Measurements from ENCODE around the gene ARAP1. TPM values are rescaled to one million over a fixed set of nuclear protein-coding genes. Genes with fewer than 3 reads are reported as not detected.
A peak's percentile ranks its signal among the peaks of the same experiment; 100 is the strongest.

The ARAP1 gene
- 100 to 1,000 TPM in 1 of 3 donors, 10 to 100 TPM in 2; 85.9 to 109 (median 97.0) TPM for total RNA-seq

DNA sequence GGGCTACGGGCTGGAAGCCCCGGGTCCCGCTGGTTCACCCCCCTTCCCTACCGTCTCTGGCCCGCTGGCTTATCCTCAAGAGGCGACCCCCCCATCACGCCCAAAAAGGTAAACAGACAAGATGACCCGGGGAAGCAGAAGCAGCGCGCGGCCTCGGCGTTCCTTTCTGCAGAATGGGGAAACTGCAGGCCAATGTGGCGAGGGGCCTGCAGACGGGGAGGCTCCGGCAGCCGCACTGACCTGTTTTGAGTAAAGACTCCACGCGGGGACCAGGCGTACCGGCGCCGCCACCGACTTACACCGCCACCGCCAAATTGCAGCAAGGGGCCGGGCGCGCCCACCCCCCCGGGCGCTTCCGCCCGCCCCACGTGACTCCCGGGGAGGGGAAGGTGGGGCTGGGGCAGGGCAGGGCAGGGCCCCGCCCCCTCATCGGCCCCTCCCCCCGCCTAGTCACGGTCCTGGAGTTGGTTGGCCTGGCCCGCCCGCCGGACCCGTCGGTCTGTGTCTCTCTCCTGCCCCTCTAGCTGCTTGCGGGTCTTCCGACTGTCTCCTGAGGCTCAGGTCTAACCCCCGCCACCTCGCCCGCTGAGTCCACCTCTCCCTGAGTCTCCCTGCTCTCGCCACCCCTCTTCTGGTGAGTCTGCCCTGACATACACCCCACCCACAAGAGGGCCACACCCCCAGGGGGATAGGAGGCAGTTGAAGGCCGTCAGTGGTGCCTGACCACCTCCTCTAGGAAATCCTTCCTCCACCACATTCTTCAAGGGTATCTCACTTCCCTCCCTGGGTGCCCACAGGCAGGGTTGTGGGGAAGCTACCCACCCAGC, at the start of gene ARAP1:
TSS of gene ARAP1 (minus strand) at position 321 of the 827 bp plus-strand sequence. CDS start 25,280 bp downstream, outside the sequence.
- Histone ChIP-seq H3K4me1 (no peaks in the 10 kb centered on the region), H3K27ac (peak within 1 kb of the TSS; percentile 34 to 77), H3K9me3 (no peaks in the 10 kb centered on the region), H3K36me3 (no peaks in the 10 kb centered on the region), H3K27me3 (no peaks in the 10 kb centered on the region), H3K4me3 (peak within 1 kb of the TSS; percentile 66 to 81 (median 75))
- intact Hi-C loops (cut with DNase I; ENCODE audit: low total_unique reads) = no loop called here
- TF ChIP-seq POLR2AphosphoS5 (IDR thresholded peaks at IDR 0.05) (no peak), POLR2A (IDR thresholded peaks at IDR 0.05) (no peak)
- TF ChIP-seq, protein P1, sequence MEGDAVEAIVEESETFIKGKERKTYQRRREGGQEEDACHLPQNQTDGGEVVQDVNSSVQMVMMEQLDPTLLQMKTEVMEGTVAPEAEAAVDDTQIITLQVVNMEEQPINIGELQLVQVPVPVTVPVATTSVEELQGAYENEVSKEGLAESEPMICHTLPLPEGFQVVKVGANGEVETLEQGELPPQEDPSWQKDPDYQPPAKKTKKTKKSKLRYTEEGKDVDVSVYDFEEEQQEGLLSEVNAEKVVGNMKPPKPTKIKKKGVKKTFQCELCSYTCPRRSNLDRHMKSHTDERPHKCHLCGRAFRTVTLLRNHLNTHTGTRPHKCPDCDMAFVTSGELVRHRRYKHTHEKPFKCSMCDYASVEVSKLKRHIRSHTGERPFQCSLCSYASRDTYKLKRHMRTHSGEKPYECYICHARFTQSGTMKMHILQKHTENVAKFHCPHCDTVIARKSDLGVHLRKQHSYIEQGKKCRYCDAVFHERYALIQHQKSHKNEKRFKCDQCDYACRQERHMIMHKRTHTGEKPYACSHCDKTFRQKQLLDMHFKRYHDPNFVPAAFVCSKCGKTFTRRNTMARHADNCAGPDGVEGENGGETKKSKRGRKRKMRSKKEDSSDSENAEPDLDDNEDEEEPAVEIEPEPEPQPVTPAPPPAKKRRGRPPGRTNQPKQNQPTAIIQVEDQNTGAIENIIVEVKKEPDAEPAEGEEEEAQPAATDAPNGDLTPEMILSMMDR (IDR thresholded peaks at IDR 0.05) = no peak
- DNase-seq (ENCODE audit: low spot score in 2 of 2) = peak; percentile 52 to 65

- intact Hi-C loops (cut with DNase I; ENCODE audit: low total_unique reads) = no loop called here
- H3K36me3 ChIP-seq = no peaks in the 10 kb centered on the region
- peaks cover 0 to 2% of the 10 kb centered on the region in 2 donors for H3K27me3 ChIP-seq
- no peaks in the 10 kb centered on the region for H3K4me1 ChIP-seq
- H3K27ac ChIP-seq = no peak overlapping the region
- H3K4me3 ChIP-seq = no peak overlapping the region
- H3K9me3 ChIP-seq = no peaks in the 10 kb centered on the region
- TF ChIP-seq POLR2AphosphoS5 (IDR thresholded peaks at IDR 0.05) = no peak
- TF ChIP-seq, protein P1 (IDR thresholded peaks at IDR 0.05) = no peak
- TF ChIP-seq POLR2A (IDR thresholded peaks at IDR 0.05) = no peak
- DNase-seq (ENCODE audit: low spot score in 2 of 2) = no peak
Measured at GRCh38 chr11:72799441-72799840, 47.2 kb upstream of the ARAP1 start.

DNA sequence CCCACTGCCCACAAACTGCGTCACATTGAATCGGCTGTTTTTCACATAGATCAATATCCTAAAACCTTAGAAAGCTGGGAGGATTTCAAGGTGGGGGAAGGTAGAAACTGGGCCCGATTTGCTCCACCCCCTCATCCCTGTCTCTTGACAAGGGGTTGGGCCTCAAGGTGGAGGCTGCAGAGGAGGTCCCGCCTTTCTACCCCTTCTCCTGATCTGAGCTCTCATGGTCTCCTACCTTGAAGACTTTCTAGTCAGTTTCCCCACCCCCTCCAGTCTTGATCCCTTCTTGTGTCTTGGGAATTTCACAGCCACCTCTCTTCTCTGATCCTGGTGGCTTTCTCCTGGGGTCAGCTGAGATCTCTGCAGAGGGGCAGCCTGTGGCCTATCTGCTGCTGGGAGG, 46.2 kb upstream of the ARAP1 start:
- Histone ChIP-seq H3K27ac (no peak overlapping the region), H3K36me3 (no peaks in the 10 kb centered on the region), H3K4me3 (no peak overlapping the region), H3K4me1 (peaks cover 0 to under 1% of the 10 kb centered on the region in 2 donors), H3K27me3 (peaks cover 0 to 2% of the 10 kb centered on the region in 2 donors), H3K9me3 (no peaks in the 10 kb centered on the region)
- intact Hi-C loops (cut with DNase I; ENCODE audit: low total_unique reads) = no loop called here
- no peak for DNase-seq (ENCODE audit: low spot score in 2 of 2)
- TF ChIP-seq, protein P1 (IDR thresholded peaks at IDR 0.05) = no peak
- TF ChIP-seq POLR2A (IDR thresholded peaks at IDR 0.05) = no peak
- TF ChIP-seq POLR2AphosphoS5 (IDR thresholded peaks at IDR 0.05) = no peak

DNA sequence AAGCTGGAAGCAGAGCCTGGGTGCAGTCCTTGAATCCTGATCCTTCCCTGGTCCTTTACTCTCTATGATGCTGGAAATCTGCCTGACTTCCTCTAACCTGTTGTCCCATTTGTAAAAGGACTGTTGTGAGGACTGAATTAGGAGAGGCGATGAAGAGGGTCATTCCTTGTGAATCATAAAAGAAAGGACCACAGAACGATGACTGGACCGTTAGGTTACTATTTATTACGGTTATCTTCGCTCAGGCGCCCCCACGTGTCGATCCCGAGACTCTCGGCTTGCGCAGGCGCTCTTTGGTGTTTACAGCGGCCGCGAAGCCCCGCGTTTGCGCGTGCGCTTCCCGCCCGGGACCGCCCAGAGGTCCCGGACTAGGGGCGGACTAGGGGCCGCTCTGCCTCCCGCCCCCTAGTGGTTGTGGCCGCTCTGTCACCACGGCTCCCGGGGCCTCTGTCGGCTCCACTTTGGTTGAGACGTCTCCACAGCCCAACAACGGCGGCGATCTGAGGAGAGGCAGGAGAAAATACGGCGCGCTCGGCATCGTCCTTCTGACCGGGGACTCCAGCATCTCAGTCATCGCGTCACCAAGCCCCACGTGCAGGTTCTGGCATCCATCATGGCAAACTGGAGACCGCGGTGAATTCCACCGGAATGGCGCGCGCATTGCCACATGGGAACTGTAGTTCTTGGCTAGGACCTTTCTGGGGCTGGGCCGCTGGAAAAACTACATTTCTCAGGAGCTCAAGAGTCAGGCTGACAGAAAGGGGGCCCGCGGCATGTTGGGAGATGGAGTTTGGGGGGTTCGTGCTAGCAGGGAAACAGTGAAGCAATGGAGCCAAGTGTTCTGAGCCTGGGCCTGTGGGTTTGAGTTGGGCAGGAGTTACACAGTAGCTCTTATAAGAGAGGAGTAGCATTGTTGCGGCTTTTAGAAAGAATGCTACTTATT, 41.5 kb upstream of the ARAP1 start, which contains the start of gene STARD10:
TSS of gene STARD10 (minus strand) at position 623 of the 943 bp plus-strand sequence. CDS start 12,866 bp downstream, outside the sequence.
- intact Hi-C loops (cut with DNase I; ENCODE audit: low total_unique reads) = no loop called here
- H3K9me3 ChIP-seq = no peaks in the 10 kb centered on the region
- no peaks in the 10 kb centered on the region for H3K27me3 ChIP-seq
- TF ChIP-seq POLR2AphosphoS5 (IDR thresholded peaks at IDR 0.05) = peak; percentile 82 to 87 (median 85)
- TF ChIP-seq, protein P1 (IDR thresholded peaks at IDR 0.05) = peak; percentile 99 to 100 (median 100)
- no peak for TF ChIP-seq POLR2A (IDR thresholded peaks at IDR 0.05)
- H3K4me3 ChIP-seq = peak within 1 kb of the TSS; percentile 55 to 81 (median 65)
- DNase-seq (ENCODE audit: low spot score in 2 of 2) = peak; percentile 92 to 94
- H3K4me1 ChIP-seq = peaks cover 0 to 4% of the 10 kb centered on the region in 2 donors
- H3K36me3 ChIP-seq = no peaks in the 10 kb centered on the region
- peak within 1 kb of the TSS; percentile 93 to 94 for H3K27ac ChIP-seq
